Muscle of arm (tissue), 12 donors: ENCODE measurements around the gene CCIN. TPM values are rescaled to one million over a fixed set of nuclear protein-coding genes. Genes with fewer than 3 reads are reported as not detected.

ENCODE experiments used
- DNase-seq: peaks from one replicate; pipeline ENCODE4 v3.0.0-alpha.2; 2013
- polyA plus RNA-seq, 12 donors: library from polyadenylated mRNA; unstranded; fragments of 120-200 nt; gene quantifications; one replicate each; pipeline ENCODE4 v1.2.1, GENCODE V29; 2013; ENCODE audit not compliant: insufficient read length in 12 of 12

The CCIN gene
- polyA plus RNA-seq, 12 donors: 0.45 to 2.0 (median 0.76) TPM; not detected in 2

- DNase-seq: no peak
These were observed 28.8 kb upstream of the CCIN start for GRCh38 chr9:36140086-36141084.

- no peak for DNase-seq
These were observed 27.9 kb upstream of the CCIN start for GRCh38 chr9:36141288-36141687.

GRCh38 chr9:36141761-36142160 lies 27.4 kb upstream of the CCIN start:
- DNase-seq: no peak

- no peak for DNase-seq
These were observed 26.5 kb upstream of the CCIN start for GRCh38 chr9:36142510-36143244.

GRCh38 chr9:36143245-36143641 lies 25.9 kb upstream of the CCIN start:
- no peak for DNase-seq

GRCh38 chr9:36144309-36145232 lies 24.6 kb upstream of the CCIN start:
- DNase-seq: no peak

- DNase-seq: no peak
These were observed 23.2 kb upstream of the CCIN start for GRCh38 chr9:36145970-36146369.

- DNase-seq: no peak
These were observed 22.5 kb upstream of the CCIN start for GRCh38 chr9:36146651-36147050.

GRCh38 chr9:36147441-36148175 lies 21.6 kb upstream of the CCIN start:
- no peak for DNase-seq

- DNase-seq: peak; percentile 88
These were observed 20.7 kb upstream of the CCIN start for GRCh38 chr9:36148311-36149051.

GRCh38 chr9:36149197-36149596 lies 20.0 kb upstream of the CCIN start:
- no peak for DNase-seq

GRCh38 chr9:36150574-36151315 lies 18.4 kb upstream of the CCIN start:
- no peak for DNase-seq

- no peak for DNase-seq
These were observed 17.6 kb upstream of the CCIN start for GRCh38 chr9:36151316-36152210.

GRCh38 chr9:36152741-36153438 lies 16.3 kb upstream of the CCIN start:
- DNase-seq: no peak

- DNase-seq: no peak
These were observed 15.4 kb upstream of the CCIN start for GRCh38 chr9:36153746-36154145.

- peak; percentile 70 for DNase-seq
These were observed 14.7 kb upstream of the CCIN start for GRCh38 chr9:36154331-36154952.

- no peak for DNase-seq
These were observed 13.1 kb upstream of the CCIN start for GRCh38 chr9:36156116-36156515.
